Gastroesophageal sphincter (tissue), 4 donors: Measurements from ENCODE around the gene FAM13A. TPM values are rescaled to one million over a fixed set of nuclear protein-coding genes. Genes with fewer than 3 reads are reported as not detected.

ENCODE experiments used
- ATAC-seq: fragments of 150-250 bp; one replicate; pipeline ENCODE4 v1.9.1; 2016; ENCODE audit warnings: mild to moderate bottlenecking, moderate library complexity
- H3K27ac ChIP-seq, 4 donors: fragments of 200-600 bp; sonication (generic) in 3 of 4; 1 replicate in 3 of 4; 2 replicates in 1 of 4; pipeline ENCODE4 v1.5.1; 2016 to 2019
- H3K27me3 ChIP-seq: fragments of 200-600 bp; sonication (generic); one replicate; pipeline ENCODE4 v1.5.1; 2019
- H3K36me3 ChIP-seq, 2 donors: fragments of 200-600 bp; sonication (generic); one replicate each; pipeline ENCODE4 v1.5.1; 2019; ENCODE audit warnings: control low read depth in 1 of 2
- H3K4me1 ChIP-seq, 3 donors: fragments of 200-600 bp; sonication (generic); 1 replicate in 2 of 3; 2 replicates in 1 of 3; pipeline ENCODE4 v1.5.1; 2016 to 2019; ENCODE audit warnings: control low read depth in 2 of 3
- H3K4me3 ChIP-seq, 2 donors: fragments of 200-600 bp; sonication (generic); one replicate each; pipeline ENCODE4 v1.5.1; 2019; ENCODE audit warnings: mild to moderate bottlenecking in 1 of 2, moderate library complexity in 1 of 2
- H3K9me3 ChIP-seq, 3 donors: fragments of 200-600 bp; sonication (generic); one replicate each; pipeline ENCODE4 v1.5.1; 2017 to 2019; ENCODE audit warnings: control low read depth in 2 of 3
- CTCF ChIP-seq, 4 experiments: fragments of 200-600 bp in 2 of 4; fragments of 450-650 bp in 2 of 4; sonication (generic) in 1 of 4; IDR thresholded peaks; one replicate each; pipeline ENCODE4 v1.5.1; 2017 to 2019; ENCODE audit warnings: antibody characterized with exemption in 4 of 4, mild to moderate bottlenecking in 2 of 4, moderate library complexity in 2 of 4
- EP300 ChIP-seq: sonication (generic); formaldehyde crosslinking; IDR thresholded peaks from one replicate; pipeline ENCODE4 v1.6.1; 2017; ENCODE audit warnings: antibody characterized with exemption, mild to moderate bottlenecking
- POLR2A ChIP-seq, 2 donors: fragments of 450-650 bp; IDR thresholded peaks; one replicate each; pipeline ENCODE4 v1.6.1; 2017; ENCODE audit warnings: antibody characterized with exemption in 2 of 2, mild to moderate bottlenecking in 2 of 2, moderate library complexity in 1 of 2
- POLR2AphosphoS5 ChIP-seq: sonication (generic); formaldehyde crosslinking; IDR thresholded peaks from one replicate; pipeline ENCODE4 v1.6.1; 2017; ENCODE audit warnings: antibody characterized with exemption
- WGBS, 2 donors: methylation state at CpG; one replicate each; pipeline ENCODE4 v1.1.5; 2018; ENCODE audit warnings: low coverage in 1 of 2; 5-methylcytosine and 5-hydroxymethylcytosine counted together
- total RNA-seq, 4 donors: library from RNA; depleted of rRNA; stranded (reverse); fragments of >200 nt; gene quantifications; one replicate each; pipeline ENCODE4 v1.1.0, GENCODE V29; 2016

The FAM13A gene
- total RNA-seq, 4 donors from 2014 or later = 22.8 to 46.9 (median 35.2) TPM

- H3K36me3 ChIP-seq = peaks cover 0 to 90% of the 10 kb centered on the region in 2 donors
- WGBS, 2 donors = 41 to 47% methylated on average over 2 of the region's 2 CpGs
- ATAC-seq = no peak
- no peaks in the 10 kb centered on the region for H3K27me3 ChIP-seq
- no peak overlapping the region for H3K4me3 ChIP-seq
- H3K27ac ChIP-seq = no peak overlapping the region
- TF ChIP-seq POLR2A (IDR thresholded peaks at IDR 0.05) (no peak), POLR2AphosphoS5 (no peak), EP300 (no peak), CTCF (IDR thresholded peaks at IDR 0.05) (no peak)
- no peaks in the 10 kb centered on the region for H3K9me3 ChIP-seq
- peaks cover 0 to 75% (median 0%) of the 10 kb centered on the region in 3 donors for H3K4me1 ChIP-seq
Measured at GRCh38 chr4:88725986-88726385, 331.0 kb downstream of the FAM13A start.

- Histone ChIP-seq H3K4me3 (no peak overlapping the region), H3K27me3 (no peaks in the 10 kb centered on the region), H3K27ac (peak overlapping the region in 1 of 4 donors; percentile 20), H3K9me3 (no peaks in the 10 kb centered on the region), H3K36me3 (peaks cover 0 to 87% of the 10 kb centered on the region in 2 donors), H3K4me1 (peaks cover 0 to 83% (median 0%) of the 10 kb centered on the region in 3 donors)
- TF ChIP-seq EP300 = no peak
- TF ChIP-seq CTCF (IDR thresholded peaks at IDR 0.05) = no peak
- TF ChIP-seq POLR2AphosphoS5 = no peak
- no peak for TF ChIP-seq POLR2A (IDR thresholded peaks at IDR 0.05)
- 77 to 100% methylated on average over 3 to 4 of the region's 4 CpGs for WGBS, 2 donors
- ATAC-seq = no peak
Measured at GRCh38 chr4:88725143-88725542, 331.8 kb downstream of the FAM13A start.

- H3K27ac ChIP-seq = peak overlapping the region in 1 of 4 donors; percentile 20
- TF ChIP-seq POLR2AphosphoS5 (no peak), CTCF (IDR thresholded peaks at IDR 0.05) (no peak), EP300 (no peak)
- H3K4me1 ChIP-seq = peaks cover 0 to 83% (median 0%) of the 10 kb centered on the region in 3 donors
- ATAC-seq = no peak
- H3K9me3 ChIP-seq = no peaks in the 10 kb centered on the region
- H3K4me3 ChIP-seq = no peak overlapping the region
- peaks cover 0 to 80% of the 10 kb centered on the region in 2 donors for H3K36me3 ChIP-seq
- 67 to 68% methylated on average over 2 of the region's 2 CpGs for WGBS, 2 donors
- no peaks in the 10 kb centered on the region for H3K27me3 ChIP-seq
Measured at GRCh38 chr4:88724406-88724805, 332.6 kb downstream of the FAM13A start.

- Histone ChIP-seq H3K27me3 (no peaks in the 10 kb centered on the region), H3K4me3 (no peak overlapping the region), H3K27ac (peak overlapping the region in 3 of 4 donors; percentile 16 to 39 (median 35)), H3K9me3 (peaks cover 0 to 4% (median 0%) of the 10 kb centered on the region in 3 donors), H3K36me3 (peaks cover 0 to 81% of the 10 kb centered on the region in 2 donors), H3K4me1 (peaks cover 0 to 76% (median 0%) of the 10 kb centered on the region in 3 donors)
- 37% methylated on average over 2 of the region's 2 CpGs; no CpG with 5 or more reads in 1 of the 2 donors for WGBS, 2 donors
- ATAC-seq = peak; percentile 44
- TF ChIP-seq POLR2AphosphoS5 (no peak), EP300 (no peak), POLR2A (IDR thresholded peaks at IDR 0.05) (no peak), CTCF (IDR thresholded peaks at IDR 0.05) (no peak)
Measured at GRCh38 chr4:88722828-88723227, 334.2 kb downstream of the FAM13A start.

- H3K36me3 ChIP-seq = peaks cover 0 to 81% of the 10 kb centered on the region in 2 donors
- H3K4me1 ChIP-seq = peaks cover 0 to 71% (median 0%) of the 10 kb centered on the region in 3 donors
- peaks cover 0 to 9% (median 2%) of the 10 kb centered on the region in 3 donors for H3K9me3 ChIP-seq
- no peak for ATAC-seq
- no peaks in the 10 kb centered on the region for H3K27me3 ChIP-seq
- TF ChIP-seq POLR2A (IDR thresholded peaks at IDR 0.05) (no peak), EP300 (no peak), POLR2AphosphoS5 (no peak), CTCF (IDR thresholded peaks at IDR 0.05) (no peak)
- peak overlapping the region in 2 of 4 donors; percentile 14 to 59 for H3K27ac ChIP-seq
- 68 to 77% methylated on average over 4 to 7 of the region's 10 CpGs for WGBS, 2 donors
- H3K4me3 ChIP-seq = no peak overlapping the region
Measured at GRCh38 chr4:88722276-88722780, 334.7 kb downstream of the FAM13A start.
